ENCODE measurements around the gene ZNF335. TPM values are rescaled to one million over a fixed set of nuclear protein-coding genes. Genes with fewer than 3 reads are reported as not detected.

The ZNF335 gene
- total and polyA plus RNA-seq, 2 of the 8 experiments (the other 6 are each of a cell fraction or from before 2014, with no cell fraction given): 12.4 to 14.6 TPM

DNA sequence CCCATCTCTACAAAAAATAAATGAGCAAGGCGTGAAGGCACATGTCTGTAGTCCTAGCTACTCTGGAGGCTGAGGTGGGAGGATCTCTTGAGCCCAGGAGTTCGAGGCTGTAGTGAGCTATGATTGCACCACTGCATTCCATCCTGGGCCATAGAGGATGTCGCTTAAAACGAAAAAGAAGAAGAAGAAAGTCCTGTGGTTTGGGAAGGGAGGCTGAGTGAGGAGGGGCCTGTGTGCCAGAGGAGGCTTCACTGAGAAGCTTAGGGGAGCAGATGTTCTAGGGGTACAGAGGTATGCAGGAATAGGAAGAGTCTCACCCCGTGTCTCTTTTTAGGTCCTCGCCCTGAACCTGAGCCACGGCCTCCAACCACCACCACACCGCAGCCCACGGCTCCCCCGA is 40.9 kb upstream of the ZNF335 start:
- Histone ChIP-seq H3K9ac (replicated peaks in 1 of 4; ENCODE audit: extremely low read depth in 1 of 4, low read depth in 3 of 4, low read length in 3 of 4) (no peak overlapping the region), H3K4ac (replicated peaks; ENCODE audit: insufficient read length, low read depth, low read length) (no peak overlapping the region), H2BK12ac (ENCODE audit: low read depth, low read length) (no peak overlapping the region), H4K20me1 (replicated peaks in 1 of 2; ENCODE audit: control insufficient read depth in 1 of 2, insufficient read depth in 2 of 2, low read length in 2 of 2) (peaks cover 0 to 2% of the 10 kb centered on the region in 2 experiments), H3K79me2 (ENCODE audit: control insufficient read depth in 1 of 2, insufficient read depth in 2 of 2, low read length in 2 of 2) (no peaks in the 10 kb centered on the region), H2BK20ac (ENCODE audit: low read length) (no peak overlapping the region), H4K91ac (replicated peaks; ENCODE audit: insufficient read length, low read length) (no peak overlapping the region), H2BK5ac (ENCODE audit: low read depth, low read length) (no peak overlapping the region), H2AFZ (ENCODE audit: low read length) (no peak overlapping the region), H3K4me2 (ENCODE audit: insufficient read depth in 1 of 2, low read depth in 2 of 2, low read length in 2 of 2) (peak overlapping the region in 1 of 2 experiments; percentile 20; a peak in 1 of 4 replicates), H3K14ac (ENCODE audit: insufficient read length) (no peak overlapping the region), H2BK120ac (replicated peaks; ENCODE audit: low read depth, low read length) (no peak overlapping the region), H3K9me3 (ENCODE audit: insufficient read depth in 2 of 2, low read depth in 1 of 2, low read length in 1 of 2) (no peaks in the 10 kb centered on the region), H3K56ac (replicated peaks; ENCODE audit: insufficient read length, low read depth, low read length) (no peak overlapping the region), H2AK5ac (ENCODE audit: low read depth, low read length) (no peak overlapping the region), H3K36me3 (ENCODE audit: control insufficient read depth in 2 of 4, insufficient read depth in 4 of 4, low read length in 3 of 4) (no peaks in the 10 kb centered on the region), H2BK15ac (ENCODE audit: low read length) (no peak overlapping the region), H3K4me1 (replicated peaks in 1 of 4; ENCODE audit: control insufficient read depth in 3 of 4, insufficient read depth in 4 of 4, low read length in 3 of 4) (peaks cover 4 to 10% (median 8%) of the 10 kb centered on the region in 4 experiments; a peak in 6 of 7 replicates), H3K4me3 (ENCODE audit: extremely low read depth in 1 of 4, insufficient read depth in 2 of 4, low read depth in 3 of 4, low read length in 4 of 4) (peak overlapping the region in 1 of 4 experiments; percentile 60; a peak in 2 of 8 replicates), H3K18ac (ENCODE audit: extremely low read depth, low read length) (no peak overlapping the region), H3K23ac (ENCODE audit: insufficient read length) (no peak overlapping the region), H4K5ac (ENCODE audit: insufficient read length, low read depth, low read length) (no peak overlapping the region), H3K27ac (ENCODE audit: low read depth, low read length) (no peak overlapping the region), H3K79me1 (ENCODE audit: low read depth, low read length) (no peaks in the 10 kb centered on the region), H3K27me3 (replicated peaks in 1 of 4; ENCODE audit: control insufficient read depth in 3 of 4, extremely low read depth in 1 of 4, insufficient read depth in 3 of 4, low read length in 3 of 4) (peaks cover 0 to 7% (median 5%) of the 10 kb centered on the region in 4 experiments; a peak in 4 of 7 replicates), H4K8ac (ENCODE audit: extremely low read depth, insufficient read depth, low read length) (no peak overlapping the region), H3K23me2 (ENCODE audit: low read depth, low read length) (peaks cover 4% of the 10 kb centered on the region; the same call in 1 of the 2 replicates)
- ChIA-PET CTCF (ENCODE audit: partially characterized antibody) (interaction anchor here (0.7 to 5.0 kb wide), 31 partner anchors 11 to 719 kb away, joined by 3 to 156 read pairs (median 5); partner anchors contain the start of genes CD40, SLC12A5 and ZNF335), POLR2A (ENCODE audit: partially characterized antibody) (interaction anchor here (0.9 to 3.2 kb wide), 8 partner anchors 8 to 76 kb away, joined by 3 to 12 read pairs (median 4); partner anchors contain the start of genes SLC12A5 and ZNF335)
- WGBS, 2 experiments (ENCODE audit: extremely low coverage in 1 of 2, insufficient coverage in 1 of 2, insufficient read length in 1 of 2, insufficient replicate concordance in 2 of 2, low coverage in 1 of 2, low lambda C conversion rate in 2 of 2, missing lambda C conversion rate in 1 of 2): 88% methylated on average over 7 of the region's 10 CpGs; no CpG with 5 or more reads in 1 of the 2 experiments
- FAIRE-seq: no peak
- DNase-seq (ENCODE audit: low read depth in 1 of 2, low spot score in 2 of 2): no peak
- TF ChIP-seq, protein P1, sequence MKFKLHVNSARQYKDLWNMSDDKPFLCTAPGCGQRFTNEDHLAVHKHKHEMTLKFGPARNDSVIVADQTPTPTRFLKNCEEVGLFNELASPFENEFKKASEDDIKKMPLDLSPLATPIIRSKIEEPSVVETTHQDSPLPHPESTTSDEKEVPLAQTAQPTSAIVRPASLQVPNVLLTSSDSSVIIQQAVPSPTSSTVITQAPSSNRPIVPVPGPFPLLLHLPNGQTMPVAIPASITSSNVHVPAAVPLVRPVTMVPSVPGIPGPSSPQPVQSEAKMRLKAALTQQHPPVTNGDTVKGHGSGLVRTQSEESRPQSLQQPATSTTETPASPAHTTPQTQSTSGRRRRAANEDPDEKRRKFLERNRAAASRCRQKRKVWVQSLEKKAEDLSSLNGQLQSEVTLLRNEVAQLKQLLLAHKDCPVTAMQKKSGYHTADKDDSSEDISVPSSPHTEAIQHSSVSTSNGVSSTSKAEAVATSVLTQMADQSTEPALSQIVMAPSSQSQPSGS (IDR thresholded peaks at IDR 0.05; ENCODE audit: low read length): no peak
- TF ChIP-seq, protein P2, sequence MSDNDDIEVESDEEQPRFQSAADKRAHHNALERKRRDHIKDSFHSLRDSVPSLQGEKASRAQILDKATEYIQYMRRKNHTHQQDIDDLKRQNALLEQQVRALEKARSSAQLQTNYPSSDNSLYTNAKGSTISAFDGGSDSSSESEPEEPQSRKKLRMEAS (IDR thresholded peaks at IDR 0.05): no peak
- no peak for TF ChIP-seq BRCA1 (IDR thresholded peaks at IDR 0.05; ENCODE audit: low read depth, low read length)
- no peak for TF ChIP-seq SIX5 (IDR thresholded peaks at IDR 0.05; ENCODE audit: low read depth, low read length)
- no peak for TF ChIP-seq SP4 (IDR thresholded peaks at IDR 0.05; ENCODE audit: low read length)
- TF ChIP-seq, protein P3, sequence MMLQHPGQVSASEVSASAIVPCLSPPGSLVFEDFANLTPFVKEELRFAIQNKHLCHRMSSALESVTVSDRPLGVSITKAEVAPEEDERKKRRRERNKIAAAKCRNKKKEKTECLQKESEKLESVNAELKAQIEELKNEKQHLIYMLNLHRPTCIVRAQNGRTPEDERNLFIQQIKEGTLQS (IDR thresholded peaks at IDR 0.05; ENCODE audit: insufficient read depth, low read depth, low read length): no peak
- no peak for TF ChIP-seq CHD1 (IDR thresholded peaks at IDR 0.05; ENCODE audit: low read depth, low read length)
- no peak for TF ChIP-seq SP1 (IDR thresholded peaks at IDR 0.05; ENCODE audit: low read depth, low read length)
- TF ChIP-seq HDAC6 (IDR thresholded peaks at IDR 0.05; ENCODE audit: low read depth, low read length): no peak
- TF ChIP-seq RXRA (IDR thresholded peaks at IDR 0.05; ENCODE audit: insufficient read depth, low read depth, low read length): no peak

Measured in H1 (cell line).